ENCODE measurements around the gene LPAR6.

Gene LPAR6

GRCh38 chr13:48370815-48371214 lies 42.1 kb downstream of the LPAR6 start:
- no peak overlapping the region for H3K4me3 ChIP-seq (ENCODE audit: insufficient read depth, low read length, poor library complexity, severe bottlenecking)
- TF ChIP-seq EZH2phosphoT487 (conservative IDR thresholded peaks at IDR 0.05; ENCODE audit: low read length) (no peak), CTCF (IDR thresholded peaks at IDR 0.05; ENCODE audit: insufficient read depth, low read length, poor library complexity, severe bottlenecking) (no peak)
- no peak overlapping the region for H3K27ac ChIP-seq (ENCODE audit: low read depth, low read length)
- no peak overlapping the region for H3K4me2 ChIP-seq (ENCODE audit: low read depth, low read length, poor library complexity, severe bottlenecking)
- H4K20me1 ChIP-seq (ENCODE audit: low read depth, low read length) = no peaks in the 10 kb centered on the region
- H3K27me3 ChIP-seq (ENCODE audit: low read length) = no peaks in the 10 kb centered on the region
- no peak overlapping the region for H2AFZ ChIP-seq (ENCODE audit: low read depth, low read length, severe bottlenecking)
- H3F3A ChIP-seq (ENCODE audit: insufficient read depth) = peaks cover 3% of the 10 kb centered on the region; the same call in 1 of the 2 replicates
- H3K9me2 ChIP-seq (replicated peaks; ENCODE audit: insufficient read depth, low read length) = no peaks in the 10 kb centered on the region
- no peaks in the 10 kb centered on the region for H3K9me3 ChIP-seq (ENCODE audit: insufficient read depth, low read length)
- peaks cover 37% of the 10 kb centered on the region for H3K36me3 ChIP-seq (ENCODE audit: low read length)
- H3K9ac ChIP-seq (ENCODE audit: low read length) = no peak overlapping the region
- no peaks in the 10 kb centered on the region for H3K79me2 ChIP-seq (ENCODE audit: insufficient read depth, low read length)

DNA sequence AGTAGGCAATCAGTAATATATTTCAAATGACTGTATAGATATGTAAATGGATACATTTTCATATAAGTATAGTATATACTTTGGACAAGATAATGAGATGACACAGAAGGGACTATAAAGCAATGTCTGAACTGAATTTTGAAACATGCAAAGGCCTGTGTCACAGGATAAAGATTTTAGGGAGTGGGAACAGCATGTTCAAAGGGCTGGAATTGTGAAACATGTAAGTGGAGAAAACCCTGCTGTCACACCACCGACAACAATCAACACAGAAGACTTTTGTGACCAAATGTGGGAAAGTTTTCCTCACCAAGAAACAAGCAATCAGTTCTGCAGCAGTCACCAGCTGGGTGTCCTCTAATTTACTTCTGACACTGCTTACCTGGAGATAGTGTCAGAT lies 42.9 kb downstream of the LPAR6 start:
- Histone ChIP-seq H3K9me2 (replicated peaks; ENCODE audit: insufficient read depth, low read length) (no peaks in the 10 kb centered on the region), H2AFZ (ENCODE audit: low read depth, low read length, severe bottlenecking) (no peak overlapping the region), H3F3A (ENCODE audit: insufficient read depth) (peaks cover 5% of the 10 kb centered on the region; the same call in 1 of the 2 replicates), H3K4me3 (ENCODE audit: insufficient read depth, low read length, poor library complexity, severe bottlenecking) (no peak overlapping the region), H3K9me3 (ENCODE audit: insufficient read depth, low read length) (no peaks in the 10 kb centered on the region), H3K36me3 (ENCODE audit: low read length) (peaks cover 35% of the 10 kb centered on the region), H3K27me3 (ENCODE audit: low read length) (no peaks in the 10 kb centered on the region), H3K4me2 (ENCODE audit: low read depth, low read length, poor library complexity, severe bottlenecking) (no peak overlapping the region), H3K27ac (ENCODE audit: low read depth, low read length) (no peak overlapping the region), H3K9ac (ENCODE audit: low read length) (no peak overlapping the region), H3K79me2 (ENCODE audit: insufficient read depth, low read length) (no peaks in the 10 kb centered on the region), H4K20me1 (ENCODE audit: low read depth, low read length) (no peaks in the 10 kb centered on the region)
- no peak for TF ChIP-seq CTCF (IDR thresholded peaks at IDR 0.05; ENCODE audit: insufficient read depth, low read length, poor library complexity, severe bottlenecking)
- TF ChIP-seq EZH2phosphoT487 (conservative IDR thresholded peaks at IDR 0.05; ENCODE audit: low read length) = no peak

Measured in SU-DHL-6 (cell line).